ENCODE measurements around the gene C19orf73. TPM values are rescaled to one million over a fixed set of nuclear protein-coding genes. Genes with fewer than 3 reads are reported as not detected.

C19orf73 gene
- total RNA-seq, 1 experiment from 2014 or later = 0.15 TPM

- CTCF ChIA-PET = no interaction called here
- Histone ChIP-seq H3K27me3 (ENCODE audit: low read length) (no peaks in the 10 kb centered on the region), H3K4me3 (ENCODE audit: low read length) (no peak overlapping the region), H3K9me2 (replicated peaks; ENCODE audit: low read length) (no peaks in the 10 kb centered on the region), H2AFZ (ENCODE audit: low read length) (no peak overlapping the region), H3K4me2 (ENCODE audit: low read length) (no peak overlapping the region), H3K9me3 (ENCODE audit: low read length) (no peaks in the 10 kb centered on the region), H3K27ac (ENCODE audit: low read length) (no peak overlapping the region), H4K20me1 (ENCODE audit: low read length) (no peaks in the 10 kb centered on the region), H3F3A (ENCODE audit: low read length, unreplicated experiment) (no peaks in the 10 kb centered on the region), H3K4me1 (ENCODE audit: insufficient read depth, low read length) (no peaks in the 10 kb centered on the region; the same call in none of the 2 replicates), H3K36me3 (ENCODE audit: low read depth, low read length) (no peaks in the 10 kb centered on the region), H3K9ac (ENCODE audit: low read length) (no peak overlapping the region), H3K79me2 (ENCODE audit: low read length) (no peaks in the 10 kb centered on the region)
- no peak for ATAC-seq
- POLR2A ChIA-PET (ENCODE audit: unreplicated experiment) = no interaction called here
- intact Hi-C loops (cut with micrococcal nuclease) = loop anchor here (2.0 kb wide), 1 partner anchor 14 kb away; no protein-coding TSS in a partner anchor
- no peak for TF ChIP-seq EZH2 (IDR thresholded peaks at IDR 0.05; ENCODE audit: low read length, unreplicated experiment)
- no peak for TF ChIP-seq EZH2phosphoT487 (IDR thresholded peaks at IDR 0.05; ENCODE audit: borderline replicate concordance, low read length)
- TF ChIP-seq CTCF (conservative IDR thresholded peaks at IDR 0.05; ENCODE audit: low read depth, low read length) = no peak
- no TSS peak for BruUV-seq (replicated peaks)
- DNase-seq = no peak
Observed at GRCh38 chr19:49129238-49129583, 10.3 kb upstream of the C19orf73 start.

- BruUV-seq (replicated peaks) = no TSS peak
- Histone ChIP-seq H3K4me1 (ENCODE audit: insufficient read depth, low read length) (no peaks in the 10 kb centered on the region; the same call in none of the 2 replicates), H4K20me1 (ENCODE audit: low read length) (no peaks in the 10 kb centered on the region), H3K4me3 (ENCODE audit: low read length) (peak overlapping the region; percentile 59; the same call in 1 of the 2 replicates), H2AFZ (ENCODE audit: low read length) (peak overlapping the region; percentile 86; the same call in 1 of the 2 replicates), H3K9me2 (replicated peaks; ENCODE audit: low read length) (no peaks in the 10 kb centered on the region), H3K27me3 (ENCODE audit: low read length) (no peaks in the 10 kb centered on the region), H3K79me2 (ENCODE audit: low read length) (no peaks in the 10 kb centered on the region), H3K36me3 (ENCODE audit: low read depth, low read length) (no peaks in the 10 kb centered on the region), H3K27ac (ENCODE audit: low read length) (no peak overlapping the region), H3K4me2 (ENCODE audit: low read length) (peak overlapping the region; percentile 82), H3K9me3 (ENCODE audit: low read length) (no peaks in the 10 kb centered on the region), H3F3A (ENCODE audit: low read length, unreplicated experiment) (no peaks in the 10 kb centered on the region), H3K9ac (ENCODE audit: low read length) (no peak overlapping the region)
- DNase-seq (no peak), ATAC-seq (no peak)
- intact Hi-C loops (cut with micrococcal nuclease) = loop anchor here (2.0 kb wide), 1 partner anchor 14 kb away; no protein-coding TSS in a partner anchor
- no peak for TF ChIP-seq CTCF (conservative IDR thresholded peaks at IDR 0.05; ENCODE audit: low read depth, low read length)
- no peak for TF ChIP-seq EZH2phosphoT487 (IDR thresholded peaks at IDR 0.05; ENCODE audit: borderline replicate concordance, low read length)
- TF ChIP-seq EZH2 (IDR thresholded peaks at IDR 0.05; ENCODE audit: low read length, unreplicated experiment) = no peak
- CTCF ChIA-PET = interaction anchor here (1.0 kb wide), 1 partner anchor 21 kb away, joined by 6 read pairs; no protein-coding TSS in a partner anchor
- POLR2A ChIA-PET (ENCODE audit: unreplicated experiment) = no interaction called here
Observed at GRCh38 chr19:49128545-49129237, 9.7 kb upstream of the C19orf73 start.

Measured in PC-3 (cell line).